ENCODE data around the gene NUDCD2.

- no peak for TF ChIP-seq RAD21 (IDR thresholded peaks at IDR 0.05; ENCODE audit: low read depth)
- TF ChIP-seq CTCF (IDR thresholded peaks at IDR 0.05 in 2 of 3, conservative IDR thresholded peaks at IDR 0.05 in 1 of 3; ENCODE audit: borderline replicate concordance in 1 of 3, insufficient read depth in 1 of 3, low read depth in 2 of 3, low read length in 2 of 3) = no peak
- no peak for TF ChIP-seq REST (IDR thresholded peaks at IDR 0.05; ENCODE audit: low read depth)
- TF ChIP-seq EZH2 (IDR thresholded peaks at IDR 0.05) = no peak
- no peak for TF ChIP-seq POLR2A (IDR thresholded peaks at IDR 0.05; ENCODE audit: borderline replicate concordance, extremely low read depth, insufficient read depth, insufficient read length)
- TF ChIP-seq EGR1 (IDR thresholded peaks at IDR 0.05; ENCODE audit: low read depth) = no peak
- no peak for TF ChIP-seq YY1 (IDR thresholded peaks at IDR 0.05; ENCODE audit: extremely low read depth, insufficient replicate concordance, low read depth, low read length)
- TF ChIP-seq JUND (IDR thresholded peaks at IDR 0.05) = no peak
- TF ChIP-seq EZH2phosphoT487 (IDR thresholded peaks at IDR 0.05; ENCODE audit: borderline replicate concordance) = no peak
- TF ChIP-seq CEBPB (IDR thresholded peaks at IDR 0.05; ENCODE audit: low read depth) = no peak
- no peak for TF ChIP-seq POLR2AphosphoS5 (IDR thresholded peaks at IDR 0.05; ENCODE audit: low read depth, low read length)
- TF ChIP-seq ZNF274 (IDR thresholded peaks at IDR 0.05; ENCODE audit: low read depth, low read length) = no peak
- no peak for TF ChIP-seq MAX (IDR thresholded peaks at IDR 0.05)
Observed at GRCh38 chr5:163456840-163457239, 3.1 kb downstream of the NUDCD2 start.

Measured in HCT116 (cell line).